Measurements from ENCODE around the gene NOS2.
"Not testable (repeated sequence)": the region's sequence is repeated elsewhere in the genome, so short reads cannot be mapped to it uniquely, and the experiment has no call there.

NOS2 gene

GRCh38 chr17:27836651-27837050, 36.3 kb upstream of the NOS2 start:
- no peak for TF ChIP-seq ZFX (IDR thresholded peaks at IDR 0.05; ENCODE audit: borderline replicate concordance)
- no peak for TF ChIP-seq CTCF (IDR thresholded peaks at IDR 0.05)
- H3K27ac ChIP-seq = no peak overlapping the region

GRCh38 chr17:27834571-27834970, 34.2 kb upstream of the NOS2 start:
- TF ChIP-seq ZFX (IDR thresholded peaks at IDR 0.05; ENCODE audit: borderline replicate concordance) (no peak), CTCF (IDR thresholded peaks at IDR 0.05) (no peak)
- no peak overlapping the region for H3K27ac ChIP-seq

- H3K27ac ChIP-seq = no peak overlapping the region
- TF ChIP-seq CTCF (IDR thresholded peaks at IDR 0.05) = no peak
- TF ChIP-seq ZFX (IDR thresholded peaks at IDR 0.05; ENCODE audit: borderline replicate concordance) = no peak
Observed at GRCh38 chr17:27832831-27833230, 32.5 kb upstream of the NOS2 start.

GRCh38 chr17:27829888-27830287, 29.6 kb upstream of the NOS2 start:
- H3K27ac ChIP-seq = not testable (repeated sequence)

GRCh38 chr17:27829143-27829711, 28.9 kb upstream of the NOS2 start:
- not testable (repeated sequence) for H3K27ac ChIP-seq

GRCh38 chr17:27825459-27825858, 25.1 kb upstream of the NOS2 start:
- no peak overlapping the region for H3K27ac ChIP-seq
- TF ChIP-seq ZFX (IDR thresholded peaks at IDR 0.05; ENCODE audit: borderline replicate concordance) (no peak), CTCF (IDR thresholded peaks at IDR 0.05) (no peak)

GRCh38 chr17:27824745-27825144, 24.4 kb upstream of the NOS2 start:
- no peak overlapping the region for H3K27ac ChIP-seq
- TF ChIP-seq ZFX (IDR thresholded peaks at IDR 0.05; ENCODE audit: borderline replicate concordance) (no peak), CTCF (IDR thresholded peaks at IDR 0.05) (no peak)

- TF ChIP-seq CTCF (IDR thresholded peaks at IDR 0.05) = no peak
- TF ChIP-seq ZFX (IDR thresholded peaks at IDR 0.05; ENCODE audit: borderline replicate concordance) = no peak
- no peak overlapping the region for H3K27ac ChIP-seq
Observed at GRCh38 chr17:27824176-27824715, 23.9 kb upstream of the NOS2 start.

- H3K27ac ChIP-seq = not testable (repeated sequence)
Observed at GRCh38 chr17:27822108-27822507, 21.8 kb upstream of the NOS2 start.
